Smooth muscle cell (in vitro differentiated cells): Measurements from ENCODE around the gene PTPRM. TPM values are rescaled to one million over a fixed set of nuclear protein-coding genes. Genes with fewer than 3 reads are reported as not detected.
A peak's percentile ranks its signal among the peaks of the same experiment; 100 is the strongest.
"Not testable (repeated sequence)": the region's sequence is repeated elsewhere in the genome, so short reads cannot be mapped to it uniquely, and the experiment has no call there.

ENCODE experiments used
- DNase-seq: peaks from one replicate; lab custom pipeline; 2025; ENCODE audit not compliant: unreplicated experiment; lab: John Stamatoyannopoulos, UW
- H2AFZ ChIP-seq: fragments of 200-600 bp; sonication (generic); 2 replicates; pipeline ENCODE4 v1.6.0; 2016; ENCODE audit warnings: antibody characterized with exemption, low read depth, mild to moderate bottlenecking
- H3F3A ChIP-seq: fragments of 200-600 bp; sonication (generic); 2 replicates; pipeline ENCODE4 v1.6.0; 2017; ENCODE audit warnings: antibody characterized with exemption, low read depth
- H3K27ac ChIP-seq: fragments of 200-600 bp; sonication (generic); 2 replicates; pipeline ENCODE4 v1.5.1; 2016; ENCODE audit warnings: low read depth, mild to moderate bottlenecking
- H3K27me3 ChIP-seq: fragments of 200-600 bp; sonication (generic); 2 replicates; pipeline ENCODE4 v1.6.1; 2016; ENCODE audit warnings: low read depth, mild to moderate bottlenecking
- H3K36me3 ChIP-seq: fragments of 200-600 bp; sonication (generic); 2 replicates; pipeline ENCODE4 v1.5.1; 2016; ENCODE audit warnings: low read depth
- H3K4me1 ChIP-seq: fragments of 200-600 bp; sonication (generic); 2 replicates; pipeline ENCODE4 v1.5.1; 2016; ENCODE audit warnings: low read depth
- H3K4me2 ChIP-seq: fragments of 200-600 bp; sonication (generic); 2 replicates; pipeline ENCODE4 v1.6.0; 2016; ENCODE audit warnings: mild to moderate bottlenecking
- H3K4me3 ChIP-seq: fragments of 200-600 bp; sonication (generic); 2 replicates; pipeline ENCODE4 v1.5.1; 2016; ENCODE audit warnings: mild to moderate bottlenecking
- H3K79me2 ChIP-seq: fragments of 200-600 bp; sonication (generic); 2 replicates; pipeline ENCODE4 v1.6.0; 2016; ENCODE audit warnings: low read depth, mild to moderate bottlenecking
- H3K9ac ChIP-seq: fragments of 200-600 bp; sonication (generic); 2 replicates; pipeline ENCODE4 v1.6.0; 2016; ENCODE audit warnings: low read depth
- H3K9me3 ChIP-seq: fragments of 200-600 bp; sonication (generic); replicated peaks from 2 replicates; pipeline ENCODE4 v1.5.1; 2016; ENCODE audit warnings: low read depth
- H4K20me1 ChIP-seq: fragments of 200-600 bp; sonication (generic); 2 replicates; pipeline ENCODE4 v1.6.0; 2016; ENCODE audit warnings: low read depth
- WGBS: methylation state at CpG from one replicate; pipeline ENCODE4 v1.1.7; 2016; ENCODE audit warnings: low lambda C conversion rate; 5-methylcytosine and 5-hydroxymethylcytosine counted together
- polyA plus RNA-seq: library from polyadenylated mRNA; unstranded; fragments of >200 nt; fragmentation: Nextera tagmentation; extraction: Ambion mirVana; gene quantifications from 2 replicates; pipeline ENCODE4 v1.2.1, GENCODE V29; 2016
- total RNA-seq: library from RNA; depleted of rRNA; stranded (reverse); fragments of >200 nt; gene quantifications from 2 replicates; pipeline ENCODE4 v1.2.3, GENCODE V29; 2014
- TF ChIP-seq, protein P1 (sequence below): fragments of 200-600 bp; sonication (generic); IDR thresholded peaks from 2 replicates; pipeline ENCODE4 v1.5.1; 2017; ENCODE audit warnings: borderline replicate concordance, mild to moderate bottlenecking, antibody characterized with exemption; ENCODE audit not compliant: insufficient read depth, poor library complexity, severe bottlenecking

PTPRM gene
- total and polyA plus RNA-seq, 2 experiments from 2014 or later, result 57.5 to 115 TPM

DNA sequence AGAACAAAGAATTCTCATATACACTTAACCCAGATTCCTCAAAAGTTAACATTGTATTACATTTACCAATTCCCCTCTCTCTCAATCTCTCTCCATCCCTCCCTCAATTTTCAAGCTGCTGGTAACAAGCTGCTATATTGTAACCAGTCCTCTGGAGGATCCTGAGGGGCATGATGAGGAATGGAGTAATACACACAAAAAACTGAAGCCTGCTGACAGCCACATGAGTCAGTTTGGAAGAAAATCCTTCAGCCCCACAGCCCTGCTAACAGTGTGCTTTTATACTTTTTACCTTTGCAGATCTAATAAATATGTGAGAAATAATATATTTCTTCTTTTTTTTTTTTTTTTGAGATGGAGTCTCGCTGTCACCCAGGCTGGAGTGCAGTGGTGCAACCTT lies 876.4 kb downstream of the PTPRM start:
- no peaks in the 10 kb centered on the region for H3K4me1 ChIP-seq
- H3K4me3 ChIP-seq, result no peak overlapping the region
- DNase-seq, result no peak
- no peak overlapping the region for H3K27ac ChIP-seq
- H3K79me2 ChIP-seq, result no peaks in the 10 kb centered on the region
- 100% methylated on average over 1 of the region's 1 CpG for WGBS
- no peaks in the 10 kb centered on the region for H3K9me3 ChIP-seq
- no peaks in the 10 kb centered on the region for H3K36me3 ChIP-seq
- H3K4me2 ChIP-seq, result no peak overlapping the region
- TF ChIP-seq, protein P1, sequence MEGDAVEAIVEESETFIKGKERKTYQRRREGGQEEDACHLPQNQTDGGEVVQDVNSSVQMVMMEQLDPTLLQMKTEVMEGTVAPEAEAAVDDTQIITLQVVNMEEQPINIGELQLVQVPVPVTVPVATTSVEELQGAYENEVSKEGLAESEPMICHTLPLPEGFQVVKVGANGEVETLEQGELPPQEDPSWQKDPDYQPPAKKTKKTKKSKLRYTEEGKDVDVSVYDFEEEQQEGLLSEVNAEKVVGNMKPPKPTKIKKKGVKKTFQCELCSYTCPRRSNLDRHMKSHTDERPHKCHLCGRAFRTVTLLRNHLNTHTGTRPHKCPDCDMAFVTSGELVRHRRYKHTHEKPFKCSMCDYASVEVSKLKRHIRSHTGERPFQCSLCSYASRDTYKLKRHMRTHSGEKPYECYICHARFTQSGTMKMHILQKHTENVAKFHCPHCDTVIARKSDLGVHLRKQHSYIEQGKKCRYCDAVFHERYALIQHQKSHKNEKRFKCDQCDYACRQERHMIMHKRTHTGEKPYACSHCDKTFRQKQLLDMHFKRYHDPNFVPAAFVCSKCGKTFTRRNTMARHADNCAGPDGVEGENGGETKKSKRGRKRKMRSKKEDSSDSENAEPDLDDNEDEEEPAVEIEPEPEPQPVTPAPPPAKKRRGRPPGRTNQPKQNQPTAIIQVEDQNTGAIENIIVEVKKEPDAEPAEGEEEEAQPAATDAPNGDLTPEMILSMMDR, result no peak
- H3F3A ChIP-seq, result no peaks in the 10 kb centered on the region
- H3K27me3 ChIP-seq, result no peaks in the 10 kb centered on the region
- H4K20me1 ChIP-seq, result no peaks in the 10 kb centered on the region
- no peak overlapping the region for H3K9ac ChIP-seq
- no peak overlapping the region for H2AFZ ChIP-seq

DNA sequence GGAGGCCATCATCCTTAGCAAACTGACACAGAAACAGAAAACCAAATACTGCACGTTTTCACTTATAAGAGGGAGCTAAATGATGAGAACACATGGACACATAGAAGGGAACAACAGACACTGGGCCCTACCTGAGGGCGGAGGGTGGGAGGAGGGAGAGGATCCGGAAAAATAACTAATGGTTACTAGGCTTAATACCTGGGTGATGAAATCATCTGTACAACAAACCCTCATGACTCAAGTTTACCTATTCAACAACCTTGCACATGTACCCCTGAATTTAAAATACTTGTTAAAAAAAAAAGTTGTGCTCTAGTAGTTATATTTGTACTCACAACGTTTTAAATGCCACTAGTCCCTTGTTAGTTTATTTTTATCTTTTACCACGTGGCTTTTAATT lies 879.8 kb downstream of the PTPRM start:
- DNase-seq, H3K4me1 ChIP-seq, H3K9me3 ChIP-seq, H3K9ac ChIP-seq, H3F3A ChIP-seq, H3K79me2 ChIP-seq, H4K20me1 ChIP-seq, H3K27ac ChIP-seq, H3K27me3 ChIP-seq, H2AFZ ChIP-seq, H3K36me3 ChIP-seq, H3K4me3 ChIP-seq, H3K4me2 ChIP-seq: not testable (repeated sequence)
- 78% methylated on average over 5 of the region's 5 CpGs for WGBS

DNA sequence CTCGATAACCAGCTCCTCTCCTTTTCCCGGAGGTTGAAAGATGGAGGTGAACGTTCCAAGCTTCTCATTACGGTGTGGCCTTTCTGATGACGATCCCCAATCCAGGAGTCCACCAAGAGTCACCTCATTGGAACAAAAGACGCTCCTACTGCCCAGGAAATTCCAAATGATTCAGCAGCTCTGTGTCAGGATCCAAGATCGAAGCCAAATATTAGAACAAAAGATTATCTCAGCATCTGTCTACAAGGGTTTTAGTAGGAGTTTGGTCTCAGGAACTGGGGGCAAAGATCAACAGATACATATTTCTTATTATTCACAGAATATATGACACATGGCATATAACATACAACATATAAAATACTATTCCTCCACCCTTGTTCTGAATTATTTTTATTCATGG lies 881.0 kb downstream of the PTPRM start:
- Histone ChIP-seq H3K4me3 (no peak overlapping the region), H3K79me2 (no peaks in the 10 kb centered on the region), H2AFZ (no peak overlapping the region), H3K27me3 (no peaks in the 10 kb centered on the region), H3K4me1 (no peaks in the 10 kb centered on the region), H3K9ac (no peak overlapping the region), H3K27ac (no peak overlapping the region), H4K20me1 (no peaks in the 10 kb centered on the region), H3K4me2 (no peak overlapping the region), H3K36me3 (no peaks in the 10 kb centered on the region), H3F3A (no peaks in the 10 kb centered on the region), H3K9me3 (no peaks in the 10 kb centered on the region)
- WGBS, result 94% methylated on average over 7 of the region's 7 CpGs
- TF ChIP-seq, protein P1, result no peak
- DNase-seq, result no peak

DNA sequence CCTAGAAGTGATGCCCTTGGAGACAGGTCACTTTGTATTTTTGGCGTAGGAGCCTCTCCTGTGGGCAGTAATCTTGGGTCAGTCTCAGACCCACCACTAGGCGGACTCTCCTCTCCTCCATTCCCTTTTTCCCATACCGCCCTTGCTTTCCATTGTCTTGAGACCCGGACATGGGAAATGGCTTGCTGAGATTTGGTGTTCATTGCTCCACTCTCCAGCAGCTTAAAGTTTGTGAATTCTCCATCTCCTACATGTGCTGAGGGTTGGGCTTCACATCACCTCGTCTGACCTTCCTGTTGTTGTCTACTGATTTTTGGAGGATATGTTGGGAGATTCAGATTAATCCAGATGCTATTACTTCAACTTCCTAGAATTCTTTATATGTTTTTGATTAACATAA lies 882.9 kb downstream of the PTPRM start:
- Histone ChIP-seq H3K36me3 (no peaks in the 10 kb centered on the region), H3K27me3 (no peaks in the 10 kb centered on the region), H4K20me1 (no peaks in the 10 kb centered on the region), H3K27ac (no peak overlapping the region), H3K9me3 (no peaks in the 10 kb centered on the region), H2AFZ (no peak overlapping the region), H3F3A (no peaks in the 10 kb centered on the region), H3K9ac (no peak overlapping the region), H3K4me1 (no peaks in the 10 kb centered on the region), H3K4me2 (no peak overlapping the region), H3K79me2 (no peaks in the 10 kb centered on the region), H3K4me3 (no peak overlapping the region)
- TF ChIP-seq, protein P1, result peak; percentile 43
- DNase-seq, result no peak
- 45% methylated on average over 5 of the region's 5 CpGs for WGBS
